Adrenal gland (tissue), 12 donors: ENCODE measurements around the gene LDAH. TPM values are rescaled to one million over a fixed set of nuclear protein-coding genes. Genes with fewer than 3 reads are reported as not detected.

ENCODE experiments used
- DNase-seq, 7 donors: peaks; one replicate each; pipeline ENCODE4 v3.0.0-alpha.2; 2019 to 2020
- H3K27ac ChIP-seq, 5 donors: fragments of 200-600 bp; sonication (generic) in 4 of 5; 1 replicate in 3 of 5; 2 replicates in 2 of 5; pipeline versions ENCODE4 v1.5.1 to v1.8.0; 2016 to 2020; ENCODE audit warnings: mild to moderate bottlenecking in 1 of 5
- H3K27me3 ChIP-seq: fragments of 200-600 bp; 2 replicates; pipeline ENCODE4 v1.8.0; 2021
- H3K36me3 ChIP-seq, 2 donors: fragments of 200-600 bp; replicated peaks in 1 of 2; 1 replicate in 1 of 2; 2 replicates in 1 of 2; pipeline versions ENCODE4 v1.5.1 to v1.8.0; 2018 to 2022
- H3K4me1 ChIP-seq, 2 donors: fragments of 200-600 bp; replicated peaks in 1 of 2; 1 replicate in 1 of 2; 2 replicates in 1 of 2; pipeline versions ENCODE4 v1.5.1 to v1.8.0; 2018 to 2021
- H3K4me3 ChIP-seq, 4 donors: fragments of 200-600 bp; sonication (generic) in 3 of 4; one replicate each; pipeline ENCODE4 v1.5.1; 2016 to 2018
- H3K9me3 ChIP-seq, 3 donors: fragments of 200-600 bp; sonication (generic) in 1 of 3; replicated peaks in 1 of 3; 1 replicate in 2 of 3; 2 replicates in 1 of 3; pipeline versions ENCODE4 v1.5.1 to v1.8.0; 2016 to 2021
- POLR2A ChIP-seq, 2 donors: fragments of 450-650 bp; IDR thresholded peaks; one replicate each; pipeline ENCODE4 v1.6.1; 2017; ENCODE audit warnings: antibody characterized with exemption in 2 of 2, mild to moderate bottlenecking in 2 of 2, moderate library complexity in 1 of 2
- WGBS, 4 donors: extraction: QIAGEN DNeasy Blood & Tissue Kit in 2 of 4; methylation state at CpG; one replicate each; pipeline versions ENCODE4 v1.1.5 to v1.1.7; 2013 to 2017; 5-methylcytosine and 5-hydroxymethylcytosine counted together
- intact Hi-C, 2 donors: fragments of 100-400 bp; cut with DNase I; formaldehyde crosslinking; loops; one replicate each; pipeline versions ENCODE4 v1.14.1 to v1.15.0; 2022 to 2023
- polyA plus RNA-seq, 3 donors: library from polyadenylated mRNA; stranded (reverse); fragments of 200-250 nt in 2 of 3; fragments of 350-450 nt in 1 of 3; fragmentation: Illumina TruSeq in 1 of 3; extraction: RNeasy Lipid Tissue Mini Kit (QIAGEN cat#74804) in 1 of 3; gene quantifications; one replicate each; pipeline ENCODE4 v1.2.3, GENCODE V29; 2013 to 2014
- total RNA-seq, 9 donors: library from RNA; depleted of rRNA in 4 of 9; stranded (reverse); fragments of >200 nt in 4 of 9; fragments of 120-200 nt in 1 of 9; fragmentation: NEBNext Ultra II Directional in 1 of 9; extraction: Animal tissue kit (Norgen Biotek cat#: 25700) in 1 of 9; gene quantifications; one replicate each; pipeline versions ENCODE4 v1.1.0 to v1.2.4, GENCODE V29; 2013 to 2023
- TF ChIP-seq, protein P1 (sequence below), 6 experiments: fragments of 450-650 bp in 4 of 6; fragments of 200-600 bp in 2 of 6; sonication (generic) in 1 of 6; IDR thresholded peaks; 1 replicate in 5 of 6; 2 replicates in 1 of 6; pipeline versions ENCODE4 v1.5.1 to v1.8.0; 2016 to 2021; ENCODE audit warnings: antibody characterized with exemption in 6 of 6, mild to moderate bottlenecking in 2 of 6, moderate library complexity in 1 of 6
- donor health status: healthy with polysubstance abuse.
- donor health status: Bipolar disorder and iron deficiency.
- donor health status: DM: yes; HTN: yes; CAD: no.
- donor health status: DM: no; HTN: no; CAD: no.
- donor health status: DM: no; HTN: no; CAD: no.
- donor health status: DM: yes; HTN: yes; CAD: no.

Gene LDAH
- total and polyA plus RNA-seq, 12 donors, result 7.0 to 64.9 (median 31.5) TPM

DNA sequence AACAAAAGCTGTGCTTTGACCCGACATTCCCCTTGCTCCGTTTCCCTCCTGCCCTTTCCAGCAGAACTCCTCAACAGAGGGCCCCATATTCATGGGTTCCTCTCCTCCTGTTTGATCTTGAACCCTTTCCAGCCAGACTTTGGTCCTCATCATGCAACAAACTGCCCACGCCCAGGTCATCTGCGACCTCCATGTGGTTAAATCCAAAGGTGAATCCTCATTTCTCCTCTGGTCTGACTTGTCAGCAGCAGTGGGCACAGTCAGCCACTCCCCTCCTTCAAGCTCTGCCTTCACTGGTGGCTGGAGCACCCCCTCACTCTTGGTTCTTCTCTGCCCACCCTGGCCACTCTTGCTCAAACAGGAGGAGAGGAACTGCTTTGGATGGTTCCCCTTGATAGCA is 174.7 kb downstream of the LDAH start:
- DNase-seq, result no peak
- 91 to 98% (median 94%) methylated on average over 4 of the region's 4 CpGs for WGBS, 4 donors
- Histone ChIP-seq H3K27me3 (no peaks in the 10 kb centered on the region), H3K36me3 (peaks cover 0 to 17% of the 10 kb centered on the region in 2 donors), H3K9me3 (no peaks in the 10 kb centered on the region), H3K4me1 (peaks cover 12 to 40% of the 10 kb centered on the region in 2 donors), H3K4me3 (no peak overlapping the region), H3K27ac (no peak overlapping the region)
- intact Hi-C loops, result loop anchor here in 1 of 2 donors (10.0 kb wide), 1 partner anchor 273 kb away; no protein-coding TSS in a partner anchor
- no peak for TF ChIP-seq POLR2A (IDR thresholded peaks at IDR 0.05)
- TF ChIP-seq, protein P1, sequence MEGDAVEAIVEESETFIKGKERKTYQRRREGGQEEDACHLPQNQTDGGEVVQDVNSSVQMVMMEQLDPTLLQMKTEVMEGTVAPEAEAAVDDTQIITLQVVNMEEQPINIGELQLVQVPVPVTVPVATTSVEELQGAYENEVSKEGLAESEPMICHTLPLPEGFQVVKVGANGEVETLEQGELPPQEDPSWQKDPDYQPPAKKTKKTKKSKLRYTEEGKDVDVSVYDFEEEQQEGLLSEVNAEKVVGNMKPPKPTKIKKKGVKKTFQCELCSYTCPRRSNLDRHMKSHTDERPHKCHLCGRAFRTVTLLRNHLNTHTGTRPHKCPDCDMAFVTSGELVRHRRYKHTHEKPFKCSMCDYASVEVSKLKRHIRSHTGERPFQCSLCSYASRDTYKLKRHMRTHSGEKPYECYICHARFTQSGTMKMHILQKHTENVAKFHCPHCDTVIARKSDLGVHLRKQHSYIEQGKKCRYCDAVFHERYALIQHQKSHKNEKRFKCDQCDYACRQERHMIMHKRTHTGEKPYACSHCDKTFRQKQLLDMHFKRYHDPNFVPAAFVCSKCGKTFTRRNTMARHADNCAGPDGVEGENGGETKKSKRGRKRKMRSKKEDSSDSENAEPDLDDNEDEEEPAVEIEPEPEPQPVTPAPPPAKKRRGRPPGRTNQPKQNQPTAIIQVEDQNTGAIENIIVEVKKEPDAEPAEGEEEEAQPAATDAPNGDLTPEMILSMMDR (IDR thresholded peaks at IDR 0.05), result no peak

DNA sequence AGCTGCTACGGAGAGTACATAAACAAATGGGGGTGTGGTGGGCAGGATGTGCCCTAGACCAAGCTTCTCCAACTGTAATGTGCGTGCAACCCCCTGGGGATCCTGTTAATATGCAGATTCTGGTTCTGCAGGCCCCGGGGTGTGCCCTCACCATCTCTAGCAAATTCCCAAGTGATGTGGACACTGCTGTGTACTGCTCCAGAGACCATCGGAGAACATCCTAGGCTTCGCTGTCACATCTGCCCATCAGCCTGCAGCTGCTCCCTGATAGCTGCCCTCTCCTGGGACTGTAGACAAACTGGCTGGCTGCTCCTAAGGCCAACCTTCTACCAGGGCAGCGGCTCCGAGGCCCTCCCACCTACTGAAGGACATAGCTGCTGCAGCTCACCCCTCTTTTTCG is 175.2 kb downstream of the LDAH start:
- Histone ChIP-seq H3K4me3 (no peak overlapping the region), H3K27ac (no peak overlapping the region), H3K27me3 (no peaks in the 10 kb centered on the region), H3K4me1 (peaks cover 12 to 41% of the 10 kb centered on the region in 2 donors), H3K36me3 (peaks cover 0 to 21% of the 10 kb centered on the region in 2 donors), H3K9me3 (no peaks in the 10 kb centered on the region)
- no peak for DNase-seq
- 78 to 87% (median 83%) methylated on average over 7 to 8 of the region's 8 CpGs for WGBS, 4 donors
- TF ChIP-seq, protein P1 (IDR thresholded peaks at IDR 0.05), result no peak
- TF ChIP-seq POLR2A (IDR thresholded peaks at IDR 0.05), result no peak
- intact Hi-C loops, result loop anchor here in 1 of 2 donors (10.0 kb wide), 1 partner anchor 273 kb away; no protein-coding TSS in a partner anchor

DNA sequence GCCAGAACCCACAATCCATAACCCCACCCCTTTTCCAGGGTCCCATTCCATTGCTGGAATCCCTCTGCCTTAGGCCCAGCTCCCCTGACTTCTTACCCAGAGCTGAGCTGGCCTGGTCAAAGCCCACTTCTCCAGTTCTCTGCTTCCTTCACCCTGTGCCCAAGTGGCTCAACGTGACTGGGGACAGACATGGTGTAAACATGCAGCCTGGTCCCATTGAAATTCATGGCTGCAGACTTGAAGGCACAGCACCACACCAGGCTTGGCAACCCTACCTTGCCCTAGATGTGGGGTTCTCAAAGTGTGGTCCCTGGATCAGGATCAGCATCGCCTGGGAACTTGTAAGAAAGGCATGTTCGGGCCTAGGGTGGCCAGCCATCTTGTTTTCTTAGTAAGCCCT is 175.7 kb downstream of the LDAH start:
- intact Hi-C loops, result loop anchor here in 1 of 2 donors (10.0 kb wide), 1 partner anchor 272 kb away; no protein-coding TSS in a partner anchor
- WGBS, 4 donors, result 82 to 100% (median 92%) methylated on average over 3 of the region's 3 CpGs

DNA sequence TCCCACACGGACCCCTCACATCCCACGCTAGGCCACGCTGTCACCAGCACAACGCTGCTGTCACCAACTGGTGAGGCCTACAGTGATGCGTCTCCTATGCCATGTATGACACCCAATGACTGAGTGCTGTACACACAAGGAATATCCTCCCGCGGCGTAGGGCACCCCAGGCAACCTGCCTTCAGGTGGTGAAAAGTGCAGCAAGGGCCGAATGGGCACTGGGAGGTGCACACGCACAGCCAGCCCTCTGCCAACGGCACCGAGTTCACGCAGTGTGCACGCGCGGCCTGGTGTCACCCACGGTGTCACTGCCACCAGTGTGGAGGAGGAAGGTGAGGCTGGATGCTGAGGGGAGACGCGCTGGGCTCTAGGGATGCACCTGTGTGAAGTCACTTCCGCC is 176.5 kb downstream of the LDAH start:
- Histone ChIP-seq H3K4me1 (peaks cover 18 to 49% of the 10 kb centered on the region in 2 donors), H3K36me3 (peaks cover 0 to 21% of the 10 kb centered on the region in 2 donors), H3K27me3 (no peaks in the 10 kb centered on the region), H3K4me3 (no peak overlapping the region), H3K27ac (no peak overlapping the region), H3K9me3 (no peaks in the 10 kb centered on the region)
- no peak for DNase-seq
- WGBS, 4 donors, result 83 to 95% (median 94%) methylated on average over 9 to 20 of the region's 20 CpGs
- intact Hi-C loops, result loop anchor here in 1 of 2 donors (10.0 kb wide), 1 partner anchor 272 kb away; no protein-coding TSS in a partner anchor
- no peak for TF ChIP-seq POLR2A (IDR thresholded peaks at IDR 0.05)
- TF ChIP-seq, protein P1 (IDR thresholded peaks at IDR 0.05), result no peak

More for the DNA sequence above, 175.7 kb downstream of the LDAH start:
- DNase-seq, result no peak
- Histone ChIP-seq H3K36me3 (peaks cover 0 to 21% of the 10 kb centered on the region in 2 donors), H3K27ac (no peak overlapping the region), H3K4me3 (no peak overlapping the region), H3K27me3 (no peaks in the 10 kb centered on the region), H3K4me1 (peaks cover 13 to 46% of the 10 kb centered on the region in 2 donors), H3K9me3 (no peaks in the 10 kb centered on the region)
- TF ChIP-seq POLR2A (IDR thresholded peaks at IDR 0.05), result no peak
- TF ChIP-seq, protein P1 (IDR thresholded peaks at IDR 0.05), result no peak
